Subcutaneous adipose tissue (tissue), 4 donors: ENCODE data around the gene UNC13B. TPM values are rescaled to one million over a fixed set of nuclear protein-coding genes. Genes with fewer than 3 reads are reported as not detected.

ENCODE experiments used
- total RNA-seq, 4 donors: library from RNA; depleted of rRNA; stranded (reverse); fragments of >200 nt; gene quantifications; one replicate each; pipeline ENCODE4 v1.1.0, GENCODE V29; 2016
- TF ChIP-seq, protein P1 (sequence below): fragments of 450-650 bp; IDR thresholded peaks from one replicate; pipeline ENCODE4 v1.5.1; 2016; ENCODE audit warnings: low read depth, mild to moderate bottlenecking, control low read depth, antibody characterized with exemption, moderate library complexity

Gene UNC13B
- total RNA-seq, 4 donors from 2014 or later: 17.5 to 31.6 (median 28.9) TPM

DNA sequence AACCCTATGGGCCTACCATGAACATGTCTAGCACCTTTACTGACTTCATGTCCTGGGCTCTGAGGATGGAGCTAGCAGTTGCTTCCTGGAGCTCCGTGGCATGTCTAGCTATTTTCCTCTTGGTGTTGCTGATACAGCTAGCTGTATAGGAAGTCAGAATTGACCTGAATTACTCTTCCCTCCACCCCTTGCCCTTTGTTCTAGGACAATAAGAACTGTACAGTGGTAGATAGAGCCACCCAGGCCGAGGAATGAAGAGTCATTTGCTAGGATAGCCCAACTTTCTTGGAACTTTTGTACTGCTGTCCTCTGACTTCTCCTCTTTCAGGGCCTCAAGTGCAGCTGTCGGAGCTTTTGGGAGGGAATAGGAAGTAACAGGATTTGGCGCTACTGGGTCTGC, 218.2 kb downstream of the UNC13B start:
- TF ChIP-seq, protein P1, sequence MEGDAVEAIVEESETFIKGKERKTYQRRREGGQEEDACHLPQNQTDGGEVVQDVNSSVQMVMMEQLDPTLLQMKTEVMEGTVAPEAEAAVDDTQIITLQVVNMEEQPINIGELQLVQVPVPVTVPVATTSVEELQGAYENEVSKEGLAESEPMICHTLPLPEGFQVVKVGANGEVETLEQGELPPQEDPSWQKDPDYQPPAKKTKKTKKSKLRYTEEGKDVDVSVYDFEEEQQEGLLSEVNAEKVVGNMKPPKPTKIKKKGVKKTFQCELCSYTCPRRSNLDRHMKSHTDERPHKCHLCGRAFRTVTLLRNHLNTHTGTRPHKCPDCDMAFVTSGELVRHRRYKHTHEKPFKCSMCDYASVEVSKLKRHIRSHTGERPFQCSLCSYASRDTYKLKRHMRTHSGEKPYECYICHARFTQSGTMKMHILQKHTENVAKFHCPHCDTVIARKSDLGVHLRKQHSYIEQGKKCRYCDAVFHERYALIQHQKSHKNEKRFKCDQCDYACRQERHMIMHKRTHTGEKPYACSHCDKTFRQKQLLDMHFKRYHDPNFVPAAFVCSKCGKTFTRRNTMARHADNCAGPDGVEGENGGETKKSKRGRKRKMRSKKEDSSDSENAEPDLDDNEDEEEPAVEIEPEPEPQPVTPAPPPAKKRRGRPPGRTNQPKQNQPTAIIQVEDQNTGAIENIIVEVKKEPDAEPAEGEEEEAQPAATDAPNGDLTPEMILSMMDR: no peak

DNA sequence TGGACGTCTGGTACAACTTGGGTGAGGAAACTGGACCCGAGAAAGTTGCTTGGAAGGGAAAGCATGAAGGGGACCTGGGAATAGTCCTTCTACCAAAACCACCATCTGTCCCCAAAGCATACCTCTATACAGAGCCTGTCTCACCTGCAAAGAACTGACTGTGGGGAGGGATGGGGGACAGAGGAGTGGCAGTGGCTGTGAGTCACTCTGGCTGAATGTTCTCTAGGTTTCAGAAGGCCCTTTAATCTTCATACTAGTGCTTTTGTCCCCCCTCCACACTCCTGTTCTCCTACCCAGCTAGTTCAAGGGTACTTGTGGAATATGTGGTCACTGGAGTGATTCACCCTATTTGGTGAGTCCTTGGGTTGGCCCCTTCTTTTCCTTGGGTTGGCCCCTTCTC, 218.8 kb downstream of the UNC13B start:
- TF ChIP-seq, protein P1: no peak

DNA sequence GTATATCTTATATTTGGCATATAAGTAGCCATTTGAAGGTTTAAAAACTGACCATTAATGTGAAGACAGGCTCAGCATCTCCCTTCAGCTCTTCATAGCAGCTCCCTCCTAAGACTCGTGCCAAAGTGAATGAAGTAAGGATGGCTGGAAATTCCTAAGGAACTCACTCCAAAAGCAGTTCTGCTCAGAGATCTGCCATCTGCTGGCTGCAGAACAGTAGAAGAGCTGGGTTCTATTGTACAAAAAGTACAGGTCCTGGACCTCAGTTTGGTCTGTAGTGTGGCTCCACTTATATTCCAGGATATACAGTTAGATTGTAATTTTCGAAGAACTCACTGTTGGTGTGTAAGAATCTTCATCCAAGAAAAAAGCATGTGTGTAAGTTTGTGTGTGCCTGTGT, 223.2 kb downstream of the UNC13B start:
- TF ChIP-seq, protein P1: no peak

- TF ChIP-seq, protein P1: no peak
Measured at GRCh38 chr9:35395076-35395705, 233.4 kb downstream of the UNC13B start.

- TF ChIP-seq, protein P1: no peak
Measured at GRCh38 chr9:35395706-35396101, 233.9 kb downstream of the UNC13B start.

DNA sequence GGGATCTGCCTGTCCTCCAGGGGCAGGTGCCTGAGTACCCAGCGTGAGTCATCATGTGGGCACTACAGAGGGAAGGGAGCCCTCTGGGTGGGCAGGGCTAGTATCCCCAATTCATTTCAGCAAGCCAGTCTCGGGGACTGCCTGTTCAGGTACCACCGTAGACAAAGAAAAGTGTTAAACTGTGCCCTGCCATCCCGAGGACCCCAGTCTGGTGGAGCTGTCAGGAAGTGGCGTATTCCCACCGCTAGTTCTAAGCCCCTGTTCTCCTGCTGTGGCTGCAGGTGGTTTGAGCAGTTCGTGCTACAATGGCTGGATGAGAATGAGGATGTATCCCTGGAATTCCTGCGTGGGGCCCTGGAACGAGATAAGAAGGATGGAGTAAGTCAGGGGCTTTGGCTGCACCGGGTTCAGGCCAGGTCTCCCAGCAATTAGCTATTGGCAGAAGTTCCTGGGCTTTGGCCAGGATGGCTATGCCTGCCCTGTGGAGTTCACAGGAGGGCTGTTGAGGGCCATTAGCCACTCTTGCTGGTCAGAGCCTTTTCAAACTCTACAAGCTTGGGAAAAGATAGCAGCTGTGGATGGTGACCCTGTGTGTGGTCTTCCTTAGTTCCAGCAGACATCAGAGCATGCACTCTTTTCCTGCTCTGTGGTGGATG, 234.9 kb downstream of the UNC13B start:
- TF ChIP-seq, protein P1: no peak

- TF ChIP-seq, protein P1: no peak
Measured at GRCh38 chr9:35397216-35397698, 235.4 kb downstream of the UNC13B start.
